D341Med (cell line): ENCODE results near the gene PPP1CA.
"Not testable (repeated sequence)": the region's sequence is repeated elsewhere in the genome, so short reads cannot be mapped to it uniquely, and the experiment has no call there.

Experiments
- DNase-seq: peaks from one replicate; pipeline ENCODE4 v3.0.0; 2012; ENCODE audit warnings: low spot score

The PPP1CA gene

DNA sequence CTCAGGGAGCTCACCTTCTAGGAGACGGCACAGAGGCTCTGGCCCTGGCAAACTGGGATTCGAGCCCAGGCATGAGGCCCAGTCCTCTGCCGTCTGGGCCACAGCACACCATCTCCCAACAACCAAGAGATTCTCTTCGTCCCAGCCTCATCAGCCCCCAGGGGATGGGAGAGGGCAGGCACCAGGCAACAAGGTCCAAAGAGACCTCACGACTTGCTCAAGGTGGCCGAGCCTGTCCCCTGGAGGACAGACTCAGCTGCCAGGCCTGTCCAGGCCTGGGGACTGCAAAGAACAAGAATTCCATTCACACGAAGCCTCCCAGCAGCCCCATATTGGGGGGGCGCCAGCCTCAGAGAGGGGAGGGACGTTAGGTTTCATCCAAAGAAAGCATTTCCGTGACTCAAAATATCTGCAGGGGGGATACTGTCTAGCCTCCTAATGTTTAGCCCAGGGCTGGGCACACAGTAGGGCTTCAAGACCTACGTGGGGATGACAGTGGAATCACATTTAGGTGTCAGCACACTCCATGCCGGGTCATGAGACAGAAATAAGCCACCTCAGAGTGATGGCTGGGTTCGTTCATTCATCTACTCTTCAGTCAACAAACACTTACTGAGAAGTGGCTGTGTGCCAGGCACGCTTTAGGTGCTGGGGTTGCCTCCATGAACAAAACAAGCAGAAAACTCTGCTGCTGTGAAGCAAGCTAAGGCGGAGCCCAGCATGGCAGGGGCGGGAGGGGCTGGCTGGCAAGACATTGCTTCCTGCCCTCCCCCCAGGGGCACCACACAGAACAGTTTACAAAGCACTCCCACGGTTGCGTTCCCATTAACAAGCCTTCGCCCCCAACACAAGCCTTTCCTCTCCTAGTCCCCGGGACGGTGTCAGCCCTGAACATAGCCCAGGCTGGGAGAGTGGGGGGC lies 15.0 kb upstream of the PPP1CA start:
- no peak for DNase-seq

DNA sequence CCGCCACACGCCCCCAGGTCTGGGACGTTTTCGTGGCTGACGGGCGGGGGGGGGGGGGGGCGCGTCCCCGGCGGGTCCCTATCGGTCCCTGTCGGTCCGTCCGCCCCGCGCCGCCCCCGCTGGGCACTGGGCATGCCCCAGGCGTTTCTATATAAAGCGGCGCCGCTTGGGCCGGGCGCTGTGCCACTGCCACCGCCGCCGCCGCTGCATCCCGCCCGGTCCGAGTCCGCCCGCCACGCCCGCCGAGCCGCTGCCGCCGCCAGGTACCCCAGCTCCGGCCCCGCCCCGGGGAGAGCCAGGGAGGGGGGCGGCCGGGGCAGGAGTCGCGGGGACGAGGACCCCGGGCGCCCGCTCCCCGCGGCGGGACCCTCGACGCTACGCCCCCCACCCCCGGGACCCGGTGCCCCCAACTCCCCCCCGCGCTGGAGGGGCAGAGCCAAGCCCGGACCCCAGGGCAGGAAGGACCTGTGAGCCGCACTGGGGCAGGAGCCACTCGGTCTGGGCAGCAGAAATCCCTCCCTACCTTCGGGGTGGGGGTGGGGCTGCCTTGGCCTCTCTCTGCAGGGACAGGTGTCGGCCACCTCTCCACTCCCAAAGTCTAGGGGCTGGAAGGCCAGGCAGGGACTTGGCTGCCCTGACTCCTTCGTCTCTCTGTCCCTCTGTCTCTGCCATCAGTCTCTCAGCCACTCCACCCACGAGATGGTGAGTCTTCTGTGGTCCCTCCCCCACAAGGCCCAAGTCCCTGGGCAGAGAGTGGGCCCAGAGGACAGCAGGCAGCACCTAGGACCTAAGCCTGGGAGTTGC lies 14.0 kb upstream of the PPP1CA start, which contains the start of gene CARNS1:
CARNS1 (plus strand) TSS at position 178 of the 804 bp plus-strand sequence; CDS start at position 700, 522 bp downstream.
- DNase-seq = no peak

DNA sequence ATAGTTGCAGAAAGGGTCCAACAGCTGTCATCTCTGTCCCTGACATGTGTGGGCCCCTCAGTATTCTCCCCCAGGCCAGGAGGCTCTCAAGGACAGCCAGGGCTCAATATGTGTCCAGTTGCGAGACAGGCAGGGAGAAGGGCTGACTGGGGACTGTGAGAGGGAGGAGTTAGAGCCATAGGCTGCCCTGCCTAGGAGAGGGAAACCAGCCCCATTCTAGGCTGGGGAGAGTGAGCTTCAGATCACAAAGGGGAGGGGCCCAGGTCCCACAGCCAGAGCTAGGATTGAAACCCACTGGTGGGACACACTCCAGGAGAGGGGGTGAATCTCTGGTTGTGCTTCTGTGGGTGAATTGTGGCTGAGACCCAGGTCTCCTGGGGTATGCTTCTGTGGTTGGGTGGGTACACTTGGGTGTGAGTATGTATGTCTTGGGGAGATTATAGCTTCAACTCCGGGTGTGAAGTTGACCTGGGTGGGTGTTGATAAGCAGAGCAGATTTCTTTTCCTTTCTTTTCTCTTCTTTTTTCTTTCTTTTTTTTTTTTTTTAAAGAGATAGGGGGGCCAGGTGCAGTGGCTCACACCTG lies 11.7 kb upstream of the PPP1CA start:
- DNase-seq = no peak

DNA sequence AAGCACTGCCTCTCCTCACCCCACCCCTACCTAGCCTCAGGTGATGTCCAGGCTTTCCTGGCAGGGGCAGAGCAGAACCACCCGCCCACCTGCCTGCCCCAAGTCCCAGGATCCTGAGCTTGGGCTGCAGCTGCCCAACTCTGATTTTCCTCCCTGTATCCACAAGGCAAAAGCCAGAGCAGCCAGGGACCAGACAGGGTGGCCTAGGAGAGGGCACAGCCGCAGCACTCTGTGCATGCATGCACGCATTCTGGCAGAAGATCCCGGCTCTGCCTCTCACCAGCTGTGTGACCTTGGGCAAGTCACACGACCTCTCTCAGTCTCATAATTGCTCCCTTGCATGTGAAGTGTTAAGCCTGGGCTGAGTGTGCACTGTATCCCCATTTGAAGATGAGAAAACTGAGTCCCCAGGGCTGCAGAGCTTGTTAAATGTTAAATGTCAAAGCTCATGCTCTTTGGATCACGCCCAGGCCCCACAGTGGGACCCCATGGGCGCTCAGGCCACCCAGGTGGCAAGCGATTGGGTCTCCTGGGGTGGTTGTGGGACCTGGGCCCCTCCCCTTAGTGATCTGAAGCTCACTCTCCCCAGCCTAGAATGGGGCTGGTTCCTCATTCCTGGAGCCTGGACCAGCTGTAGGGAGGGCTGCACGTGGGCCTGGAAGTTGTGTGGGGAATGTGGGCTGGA lies 11.0 kb upstream of the PPP1CA start:
- DNase-seq = no peak

DNA sequence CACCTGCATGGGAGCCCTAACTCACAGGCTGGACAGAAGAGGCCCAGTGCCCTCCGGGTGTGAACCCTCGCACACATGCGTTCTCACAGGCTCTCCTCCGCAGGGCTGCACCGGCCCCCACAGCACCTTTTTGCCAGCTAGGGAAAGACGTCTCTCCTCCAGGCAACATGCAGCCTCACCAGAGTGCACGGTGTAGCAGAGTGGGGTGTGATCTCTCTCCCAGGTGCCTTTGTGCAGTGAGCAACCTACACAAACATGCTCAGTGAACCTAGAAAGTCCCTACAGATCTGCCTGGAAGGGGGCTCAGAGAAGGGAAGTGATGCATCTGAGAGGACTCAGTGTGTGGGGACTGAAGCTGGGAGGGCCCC lies 10.1 kb upstream of the PPP1CA start:
- no peak for DNase-seq

DNA sequence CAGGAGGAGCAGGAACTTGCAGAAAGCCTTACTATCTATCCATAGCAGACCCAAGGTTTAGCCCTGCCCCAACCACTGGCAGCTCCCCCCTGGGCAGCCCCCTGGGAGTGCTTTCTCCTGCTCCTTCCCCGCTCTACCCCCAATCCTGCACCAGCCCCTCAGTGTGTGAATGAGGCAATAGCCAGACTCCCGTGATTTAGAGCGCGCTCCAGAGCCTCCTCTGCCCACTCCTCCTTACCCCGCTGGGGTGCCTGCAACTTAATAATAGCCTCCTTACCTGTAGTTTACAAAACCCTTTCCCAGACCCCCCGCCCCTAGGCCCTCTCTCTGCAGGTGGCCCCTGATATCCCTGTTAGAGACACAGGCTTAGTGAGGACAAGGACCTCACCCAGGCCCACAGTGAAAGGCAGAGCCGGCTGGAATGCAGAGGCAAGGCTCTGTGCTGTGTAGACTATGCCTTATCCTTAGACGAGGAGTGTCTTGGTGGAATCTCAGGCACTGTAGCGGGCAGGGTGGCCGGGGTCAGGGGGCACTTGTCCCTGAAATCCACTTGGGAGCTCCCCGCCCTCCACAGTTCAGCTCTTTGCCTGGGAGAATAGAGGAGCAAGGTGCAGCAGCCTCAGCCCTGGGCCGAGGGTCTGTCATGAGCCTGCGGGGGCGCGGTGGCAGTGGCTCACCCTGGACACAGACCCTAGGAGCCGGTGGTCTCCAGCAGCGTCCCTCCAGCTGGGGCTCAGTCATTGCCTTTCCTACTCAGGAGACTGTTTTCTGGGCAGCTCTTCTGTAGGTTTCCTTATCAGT lies 9.5 kb upstream of the PPP1CA start:
- DNase-seq = no peak

DNA sequence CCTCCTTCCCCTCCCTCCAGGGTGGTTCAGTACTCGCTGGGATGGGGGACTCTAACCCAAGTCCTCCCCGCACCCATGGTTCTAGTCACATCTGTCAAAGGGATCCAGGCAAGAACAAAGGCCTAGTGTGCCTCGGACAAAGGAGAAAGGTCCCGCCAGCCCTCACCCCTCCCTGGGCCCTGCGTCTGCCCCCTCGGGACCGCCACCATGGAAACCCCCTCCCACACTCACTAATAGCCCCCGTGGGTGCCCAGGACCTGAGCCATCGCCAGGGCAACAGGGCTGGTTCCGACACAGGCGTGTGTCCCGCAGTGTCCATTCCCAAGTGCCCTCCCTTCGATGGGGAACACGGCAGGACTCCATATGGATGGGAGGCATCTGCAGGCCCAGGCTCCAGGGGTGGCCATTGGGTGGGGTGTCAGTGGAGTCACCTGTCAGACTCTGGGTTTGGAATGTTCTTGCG lies 8.7 kb upstream of the PPP1CA start:
- DNase-seq = no peak

DNA sequence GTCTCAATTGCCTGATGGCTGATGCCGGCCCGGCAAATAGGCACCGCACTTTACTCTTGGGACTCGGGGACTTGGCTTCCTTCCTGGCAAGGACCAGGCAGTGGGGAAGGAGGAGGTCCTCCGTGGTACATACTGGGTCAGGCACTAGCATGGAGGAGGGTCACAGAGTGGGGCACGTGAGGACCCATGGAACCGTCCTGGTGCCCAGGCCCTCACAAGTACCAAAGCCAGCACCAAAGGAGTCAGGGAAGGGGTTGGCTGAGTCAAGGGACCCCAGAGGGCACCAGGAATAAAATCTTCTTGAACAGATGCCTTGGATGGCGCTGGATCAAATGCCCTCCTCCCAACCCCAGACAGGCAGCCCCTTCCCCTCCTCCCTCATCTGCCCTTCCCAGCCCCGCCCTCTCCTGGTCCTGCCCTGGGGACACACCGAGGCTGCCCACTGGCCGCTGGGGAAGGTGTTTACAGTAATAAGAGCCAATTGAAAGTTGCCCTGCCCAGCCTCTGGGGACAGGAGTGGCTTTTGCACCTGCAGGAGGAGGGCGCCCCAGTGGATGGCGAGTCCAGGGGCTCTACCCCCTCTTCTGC lies 8.2 kb upstream of the PPP1CA start:
- DNase-seq = no peak

DNA sequence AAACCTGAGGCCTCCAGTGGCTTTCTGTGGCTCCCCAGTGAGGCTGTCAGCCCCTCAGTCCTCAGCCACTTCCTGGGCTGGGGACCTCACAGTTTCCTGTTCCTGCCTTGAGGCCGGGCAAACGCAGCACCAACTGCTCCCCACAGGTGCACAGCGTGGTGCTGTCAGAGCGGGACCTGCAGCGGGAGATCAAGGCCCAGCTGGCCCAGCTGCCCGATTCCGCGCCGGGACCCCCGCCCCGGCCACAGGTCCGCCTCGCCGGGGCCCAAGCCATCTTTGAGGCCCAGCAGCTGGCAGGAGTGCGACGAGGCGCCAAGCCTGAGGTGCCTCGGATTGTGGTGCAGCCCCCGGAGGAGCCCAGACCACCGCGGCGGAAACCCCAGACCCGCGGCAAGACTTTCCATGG lies 7.6 kb upstream of the PPP1CA start:
- DNase-seq = no peak

DNA sequence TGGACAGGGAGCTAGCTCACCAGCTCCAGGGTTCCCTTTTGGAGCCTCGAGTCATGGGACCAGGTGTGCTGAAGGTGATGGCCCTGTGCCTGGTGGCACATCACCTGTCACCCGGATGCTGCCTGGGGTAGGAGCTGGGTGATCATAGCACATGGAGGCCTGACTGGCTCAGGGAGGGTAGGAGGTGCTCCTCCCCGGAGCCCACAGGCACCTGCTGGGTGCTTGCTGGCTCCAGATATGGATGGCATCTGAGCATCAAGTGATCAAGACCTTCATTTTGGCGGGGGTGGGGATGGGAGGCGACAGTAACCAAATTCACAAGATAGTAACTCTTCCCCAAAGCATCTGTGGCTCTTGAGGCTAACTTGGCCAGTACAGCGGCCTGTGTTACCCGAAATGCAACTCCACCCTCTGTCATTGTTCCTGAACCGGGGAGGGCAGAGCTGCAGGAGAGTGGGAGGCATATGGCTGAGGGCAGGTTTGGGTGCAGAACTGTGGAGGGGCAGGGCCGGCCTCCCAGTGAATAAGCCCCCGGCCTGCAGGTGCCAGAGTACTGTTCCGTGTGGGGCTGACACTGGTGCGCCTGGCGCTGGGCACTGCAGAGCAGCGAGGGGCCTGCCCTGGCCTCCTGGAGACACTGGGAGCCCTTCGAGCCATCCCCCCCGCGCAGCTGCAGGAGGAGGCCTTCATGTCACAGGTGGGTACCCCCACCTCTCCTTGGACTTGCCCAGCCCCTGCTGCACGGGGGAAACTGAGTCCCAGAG lies 7.0 kb upstream of the PPP1CA start:
- no peak for DNase-seq

DNA sequence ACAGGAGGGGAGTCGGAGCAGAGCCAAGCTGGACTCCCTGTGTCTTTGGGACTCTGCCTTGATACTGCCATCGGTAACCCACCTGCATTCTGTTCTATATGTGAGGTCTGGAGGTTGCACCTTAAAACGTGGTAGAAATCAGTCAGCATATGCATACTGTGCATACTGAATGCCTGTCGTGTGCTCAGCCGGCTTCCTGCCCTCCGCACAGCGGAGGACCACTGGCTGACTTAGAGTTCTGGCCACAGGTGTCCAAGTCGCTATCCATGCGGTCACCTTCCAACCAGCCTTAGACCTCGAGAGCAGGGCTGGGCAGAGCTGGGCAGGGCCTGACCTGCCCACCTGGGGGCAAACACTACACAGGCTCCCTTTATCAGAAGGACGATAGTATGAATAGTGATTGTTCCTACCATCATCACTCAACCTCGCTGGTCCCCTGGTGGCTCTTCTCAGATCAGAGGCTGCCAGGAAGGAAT lies 6.1 kb upstream of the PPP1CA start:
- DNase-seq = no peak

DNA sequence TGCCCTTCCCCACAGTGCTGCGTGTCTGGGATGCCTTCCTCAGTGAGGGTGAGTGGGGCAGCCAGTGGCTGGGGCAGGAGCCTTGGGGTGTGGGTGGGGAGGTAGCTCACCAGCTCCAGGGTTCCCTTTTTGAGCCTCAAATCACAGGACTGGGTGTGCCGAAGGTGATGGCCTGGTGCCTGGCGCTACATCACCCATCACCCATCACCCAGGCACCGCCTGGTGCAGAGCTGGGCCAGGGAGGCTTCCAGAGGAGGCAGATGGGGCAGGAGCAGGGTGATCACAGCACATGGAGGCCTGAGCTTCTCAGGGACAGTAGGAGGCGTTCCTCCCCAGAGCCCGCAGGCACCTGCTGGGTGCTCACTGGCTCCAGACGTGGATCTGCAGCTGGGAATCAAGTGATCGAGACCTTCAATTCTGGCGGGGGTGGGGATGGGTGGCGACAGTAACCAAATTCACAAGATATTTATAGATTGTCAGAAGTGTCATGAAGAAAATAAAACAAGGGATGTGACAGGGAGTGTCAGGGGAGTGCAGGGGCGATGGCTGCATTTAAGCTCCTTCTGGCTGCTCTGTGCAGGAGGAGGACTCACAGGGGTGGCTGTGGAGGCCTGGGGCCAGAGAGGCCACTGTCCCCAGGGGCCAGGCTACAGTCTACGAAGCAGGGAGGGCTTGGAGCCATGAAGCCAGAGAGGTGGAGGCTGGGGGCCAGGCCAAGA lies 5.5 kb upstream of the PPP1CA start:
- DNase-seq = no peak

DNA sequence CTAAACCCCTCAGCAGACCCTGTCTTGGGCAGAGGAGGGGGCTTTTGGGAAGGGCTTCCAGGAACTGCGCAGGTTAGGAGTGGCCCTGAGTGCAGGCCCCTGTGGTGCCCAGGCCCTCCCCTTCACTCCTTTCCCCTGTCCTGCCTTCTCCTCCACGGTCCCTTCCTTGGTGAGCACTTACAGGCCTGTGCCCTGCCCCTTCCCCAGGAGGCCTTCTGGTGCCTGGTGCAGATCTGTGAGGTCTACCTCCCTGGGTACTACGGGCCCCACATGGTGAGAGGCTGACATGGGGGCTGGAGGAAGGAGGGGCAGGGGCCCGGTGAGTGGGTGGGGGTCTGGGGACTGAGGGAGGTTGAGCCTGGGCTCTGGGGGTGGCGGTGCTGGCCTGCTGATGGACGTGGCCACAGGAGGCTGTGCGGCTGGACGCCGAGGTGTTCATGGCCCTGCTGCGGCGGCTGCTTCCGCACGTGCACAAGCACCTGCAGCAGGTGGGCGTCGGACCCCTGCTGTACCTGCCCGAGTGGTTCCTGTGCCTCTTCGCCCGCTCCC lies 4.8 kb upstream of the PPP1CA start:
- DNase-seq = no peak

DNA sequence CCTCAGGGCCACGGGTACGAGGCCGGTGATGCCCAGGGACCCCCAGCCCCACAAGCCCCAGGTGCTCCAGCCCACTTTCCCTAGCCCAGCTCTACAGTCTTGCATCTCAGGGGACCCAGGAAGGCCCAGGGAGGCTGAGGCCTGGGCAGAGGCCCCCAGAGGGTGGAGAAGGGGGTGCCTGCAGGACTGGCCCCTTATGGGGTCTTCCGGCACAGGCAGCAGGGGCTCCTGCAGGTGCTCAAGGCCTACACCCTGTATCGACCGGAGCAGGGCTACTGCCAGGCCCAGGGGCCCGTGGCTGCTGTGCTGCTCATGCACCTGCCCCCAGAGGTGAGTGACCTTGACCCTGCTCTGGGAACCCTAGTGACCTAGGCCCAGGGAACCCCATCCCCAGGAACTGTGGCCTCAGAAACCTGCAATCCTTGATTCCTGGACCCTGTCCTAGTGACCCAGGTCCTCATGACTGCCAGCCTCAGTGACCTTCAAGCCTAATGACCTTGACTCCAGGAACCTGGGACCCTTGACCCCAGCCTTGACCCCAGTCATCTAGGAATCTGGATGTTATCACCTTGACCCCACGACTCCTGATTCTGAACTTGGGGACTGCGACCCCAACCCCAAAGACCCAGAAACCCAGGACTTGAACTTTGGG lies 4.2 kb upstream of the PPP1CA start:
- no peak for DNase-seq

DNA sequence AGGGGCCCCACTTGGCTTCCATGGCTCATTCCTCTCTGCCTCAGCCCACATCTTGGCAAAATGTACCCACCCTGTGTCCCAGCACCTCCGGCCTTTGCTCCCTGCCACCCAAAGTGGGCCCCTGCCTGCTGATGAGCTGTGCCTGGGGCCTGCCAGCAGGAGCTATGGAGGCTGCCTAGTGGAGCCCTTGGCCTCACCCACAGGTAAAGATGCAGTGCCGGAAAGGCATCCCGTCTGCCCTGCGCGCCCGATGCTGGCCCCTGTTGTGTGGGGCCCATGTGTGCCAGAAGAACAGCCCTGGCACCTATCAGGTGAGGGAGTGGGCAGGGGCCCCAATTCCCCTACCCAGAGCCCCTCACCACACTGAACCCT lies 3.5 kb upstream of the PPP1CA start:
- DNase-seq = no peak

DNA sequence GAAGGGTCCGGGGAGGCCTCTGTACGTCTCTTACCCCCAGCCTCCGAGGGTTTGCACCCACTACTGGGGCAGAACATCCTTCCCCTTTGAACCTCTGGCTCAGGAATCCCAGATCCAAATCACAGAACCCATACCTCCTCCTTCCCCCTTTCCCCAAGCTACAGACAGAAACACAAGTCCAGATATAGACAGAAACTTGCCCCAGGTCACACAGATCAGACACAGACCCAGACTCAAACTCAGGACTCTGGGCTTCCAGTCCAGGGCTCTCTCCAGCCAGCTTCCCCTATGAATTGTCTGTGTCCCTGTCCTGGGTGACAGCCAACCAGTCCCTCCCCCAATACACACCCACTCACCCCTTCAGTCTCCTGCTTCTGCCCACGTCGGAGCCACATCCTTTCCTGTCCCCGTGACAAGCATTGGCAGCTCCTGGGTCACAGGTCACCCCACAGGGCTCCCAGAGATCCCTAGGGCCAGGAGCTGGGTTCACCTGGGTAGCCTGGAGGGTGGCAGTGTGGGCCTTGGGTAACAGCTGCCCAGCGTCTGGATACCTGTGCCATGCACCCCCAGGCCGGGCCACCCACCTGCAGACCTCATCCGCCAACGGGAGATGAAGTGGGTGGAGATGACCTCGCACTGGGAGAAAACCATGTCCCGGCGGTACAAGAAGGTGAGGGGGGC lies 3.0 kb upstream of the PPP1CA start:
- no peak for DNase-seq

DNA sequence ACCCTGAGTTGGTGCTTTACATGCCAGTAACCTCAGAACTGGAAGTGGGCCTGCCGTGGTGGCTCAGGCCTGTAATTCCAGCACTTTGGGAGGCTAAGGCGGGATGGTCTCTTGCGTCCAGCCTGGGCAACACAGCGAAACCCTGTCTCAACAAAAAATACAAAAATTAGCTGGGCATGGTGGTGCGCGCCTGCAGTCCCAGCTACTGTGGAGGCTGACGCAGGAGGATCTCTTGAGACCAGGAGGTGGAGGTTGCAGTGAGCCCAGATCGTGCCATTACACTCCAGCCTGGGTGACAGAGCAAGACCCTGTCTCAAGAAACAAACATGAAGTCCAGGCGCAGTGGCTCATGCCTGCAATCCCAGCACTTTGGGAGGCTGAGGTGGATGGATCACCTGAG lies 1.4 kb upstream of the PPP1CA start:
- not testable (repeated sequence) for DNase-seq
